Mucosa of descending colon (tissue), 3 donors: Measurements from ENCODE around the gene SELPLG. TPM values are rescaled to one million over a fixed set of nuclear protein-coding genes. Genes with fewer than 3 reads are reported as not detected.
A peak's percentile ranks its signal among the peaks of the same experiment; 100 is the strongest.

Experiments used
- ATAC-seq: fragments of 200-7000 bp; cut with Tn5 transposase; one replicate; pipeline ENCODE4 v1.9.1; 2020; ENCODE audit warnings: mild to moderate bottlenecking, moderate library complexity
- DNase-seq, 3 donors: peaks; one replicate each; pipeline ENCODE4 v3.0.0-alpha.2; 2020
- H3K36me3 ChIP-seq: fragments of 200-600 bp; one replicate; pipeline ENCODE4 v1.8.0; 2021; ENCODE audit warnings: low read depth, mild to moderate bottlenecking
- H3K4me1 ChIP-seq: fragments of 200-600 bp; one replicate; pipeline ENCODE4 v1.8.0; 2021; ENCODE audit warnings: low read depth, mild to moderate bottlenecking
- H3K4me3 ChIP-seq: fragments of 200-600 bp; one replicate; pipeline ENCODE4 v1.8.0; 2021; ENCODE audit warnings: mild to moderate bottlenecking
- H3K9me3 ChIP-seq: fragments of 200-600 bp; one replicate; pipeline ENCODE4 v1.8.0; 2021; ENCODE audit warnings: mild to moderate bottlenecking
- intact Hi-C, 2 donors: fragments of 100-400 bp; cut with DNase I in 1 of 2; cut with micrococcal nuclease in 1 of 2; formaldehyde crosslinking; loops; one replicate each; pipeline versions ENCODE4 v1.11.0 to v1.11.1; 2022; cut with DNase I, micrococcal nuclease
- total RNA-seq, 3 donors: library from RNA; stranded (reverse); fragmentation: NEBNext Ultra II Directional in 2 of 3; extraction: Animal tissue kit (Norgen Biotek cat#: 25700) in 2 of 3; gene quantifications; one replicate each; pipeline versions ENCODE4 v1.2.1 to v1.2.4, GENCODE V29; 2021 to 2023
- TF ChIP-seq, protein P1 (sequence below): fragments of 200-600 bp; IDR thresholded peaks from one replicate; pipeline ENCODE4 v1.8.0; 2022; ENCODE audit warnings: antibody characterized with exemption, mild to moderate bottlenecking
- donor health status: DM: no; HTN: no; CAD: no; lungs with moderate emphysema.
- donor health status: DM: no; HTN: no; CAD: no.
- donor health status: DM: no; HTN: yes; CAD: no.

Gene SELPLG
- total RNA-seq, 3 donors from 2014 or later, result 3.3 to 6.5 (median 6.0) TPM

DNA sequence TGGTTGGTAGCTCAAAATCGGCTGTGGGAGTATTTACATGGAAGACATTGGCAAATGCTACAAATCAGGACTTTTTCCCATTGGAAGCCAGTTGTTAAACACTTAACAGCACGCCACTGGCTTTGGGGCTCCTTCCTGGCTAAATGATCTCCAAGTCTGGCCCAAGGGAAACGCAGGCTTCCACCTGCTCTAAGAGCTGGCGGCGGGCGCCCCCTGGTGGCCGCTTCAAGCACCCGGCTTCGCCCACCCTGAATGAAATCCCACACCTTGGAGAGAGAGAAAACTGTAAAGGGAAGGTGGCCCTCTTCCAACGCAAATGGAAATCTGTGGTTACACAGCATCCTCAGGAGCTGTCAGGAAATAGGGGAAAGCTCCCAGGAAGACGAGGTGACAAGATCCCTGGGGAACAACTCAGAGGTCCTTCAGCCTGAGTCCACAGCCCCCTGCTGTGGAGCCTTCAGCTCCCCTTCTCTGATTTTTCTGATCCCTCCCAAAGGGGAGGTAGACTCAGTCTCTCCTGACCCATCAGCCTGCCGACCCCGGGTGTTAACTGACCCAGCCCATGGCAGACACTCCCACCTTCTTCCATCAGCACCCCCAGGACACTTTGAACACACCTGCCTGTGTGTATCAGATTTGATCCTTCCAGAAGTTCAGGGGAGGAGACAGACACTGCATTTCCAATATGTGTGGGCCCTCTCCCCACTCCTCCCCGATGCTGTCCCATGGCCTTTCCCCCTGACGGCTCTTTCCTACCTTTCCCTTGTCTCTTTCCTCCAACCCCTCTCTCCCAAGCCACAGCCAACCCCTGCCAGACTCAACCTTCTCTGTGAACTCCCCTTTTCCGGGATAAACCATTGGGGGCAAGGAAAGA lies 15.4 kb downstream of the SELPLG start:
- intact Hi-C loops, result loop anchor here (5.0 kb wide), 3 partner anchors 51 to 334 kb away; partner anchors contain the start of genes ISCU (in 1 of the 2) and SART3 (in 1 of the 2)
- ATAC-seq, result peak; percentile 87
- Histone ChIP-seq H3K4me3 (no peak overlapping the region), H3K4me1 (peaks cover 6% of the 10 kb centered on the region), H3K36me3 (no peaks in the 10 kb centered on the region), H3K9me3 (no peaks in the 10 kb centered on the region)
- TF ChIP-seq, protein P1, sequence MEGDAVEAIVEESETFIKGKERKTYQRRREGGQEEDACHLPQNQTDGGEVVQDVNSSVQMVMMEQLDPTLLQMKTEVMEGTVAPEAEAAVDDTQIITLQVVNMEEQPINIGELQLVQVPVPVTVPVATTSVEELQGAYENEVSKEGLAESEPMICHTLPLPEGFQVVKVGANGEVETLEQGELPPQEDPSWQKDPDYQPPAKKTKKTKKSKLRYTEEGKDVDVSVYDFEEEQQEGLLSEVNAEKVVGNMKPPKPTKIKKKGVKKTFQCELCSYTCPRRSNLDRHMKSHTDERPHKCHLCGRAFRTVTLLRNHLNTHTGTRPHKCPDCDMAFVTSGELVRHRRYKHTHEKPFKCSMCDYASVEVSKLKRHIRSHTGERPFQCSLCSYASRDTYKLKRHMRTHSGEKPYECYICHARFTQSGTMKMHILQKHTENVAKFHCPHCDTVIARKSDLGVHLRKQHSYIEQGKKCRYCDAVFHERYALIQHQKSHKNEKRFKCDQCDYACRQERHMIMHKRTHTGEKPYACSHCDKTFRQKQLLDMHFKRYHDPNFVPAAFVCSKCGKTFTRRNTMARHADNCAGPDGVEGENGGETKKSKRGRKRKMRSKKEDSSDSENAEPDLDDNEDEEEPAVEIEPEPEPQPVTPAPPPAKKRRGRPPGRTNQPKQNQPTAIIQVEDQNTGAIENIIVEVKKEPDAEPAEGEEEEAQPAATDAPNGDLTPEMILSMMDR, result peak; percentile 80
- DNase-seq, result peak; percentile 82 to 86 (median 82)

DNA sequence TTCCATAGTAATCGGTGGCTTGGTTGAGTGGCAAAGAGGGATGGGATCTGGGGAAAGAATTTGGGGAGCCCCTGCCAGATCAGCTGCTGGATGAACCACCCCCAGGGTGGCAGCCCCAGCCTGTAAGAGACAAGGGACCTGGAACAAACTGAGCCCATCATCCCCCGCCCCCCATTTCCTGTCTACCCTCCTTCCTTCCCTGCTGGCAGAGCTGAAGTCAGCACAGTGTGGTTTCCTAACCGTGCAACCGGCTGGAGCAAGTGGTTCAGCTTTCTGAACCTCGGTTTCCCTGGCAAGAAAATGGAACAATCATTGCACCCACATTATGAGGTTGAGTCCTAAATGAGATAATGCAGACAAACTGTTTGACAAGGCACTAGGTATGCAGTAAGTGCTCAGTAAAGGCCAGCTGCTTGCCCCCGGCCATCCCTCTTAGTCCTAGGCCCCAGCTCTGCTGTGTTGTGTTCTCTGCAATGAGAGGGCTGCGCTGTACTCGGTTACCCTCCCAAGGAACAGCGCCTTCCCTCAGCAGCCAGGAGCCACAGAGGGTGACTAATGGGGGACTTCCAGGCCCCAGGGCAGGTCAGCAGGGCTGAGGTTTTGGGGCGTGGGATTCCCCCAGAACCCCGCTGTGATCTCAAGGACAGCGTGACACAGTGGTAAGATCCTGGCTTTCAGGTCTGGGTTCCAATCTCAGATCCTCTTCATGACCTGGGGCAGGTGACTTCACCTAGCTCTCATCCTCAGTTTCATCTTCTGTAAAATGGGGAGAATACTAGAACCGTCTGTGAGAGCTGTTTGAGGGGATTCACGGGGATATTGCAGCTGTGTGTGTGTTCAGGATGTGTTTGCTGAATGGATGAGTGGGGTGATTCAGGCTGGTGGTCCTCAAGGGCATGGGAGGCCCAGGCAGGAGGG lies 16.5 kb downstream of the SELPLG start:
- ATAC-seq (peak; percentile 29), DNase-seq (no peak)
- H3K9me3 ChIP-seq, result no peaks in the 10 kb centered on the region
- peaks cover 6% of the 10 kb centered on the region for H3K4me1 ChIP-seq
- H3K4me3 ChIP-seq, result no peak overlapping the region
- H3K36me3 ChIP-seq, result no peaks in the 10 kb centered on the region
- TF ChIP-seq, protein P1, result no peak
- intact Hi-C loops, result loop anchor here (5.0 kb wide), 3 partner anchors 50 to 335 kb away; partner anchors contain the start of genes ISCU (in 1 of the 2) and SART3 (in 1 of the 2)

DNA sequence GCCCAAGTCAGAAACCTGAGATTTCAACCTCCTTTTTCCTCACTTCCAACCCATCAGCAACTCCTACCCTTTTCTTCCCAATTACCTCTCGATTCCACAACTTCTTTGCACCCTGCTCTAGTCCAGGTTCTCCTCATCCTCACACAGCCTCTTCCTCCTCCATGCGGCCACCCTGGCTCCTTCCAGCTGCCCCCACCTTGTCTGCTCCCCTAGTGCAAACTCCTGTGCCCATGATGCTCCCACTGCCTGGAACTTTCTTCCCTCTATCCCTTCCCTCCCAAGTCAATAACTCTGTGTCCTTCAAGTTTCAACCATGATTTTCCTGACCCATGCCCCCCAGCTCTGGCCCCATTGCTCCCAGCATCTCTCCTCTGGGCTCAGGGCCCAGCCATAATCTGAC lies 17.3 kb downstream of the SELPLG start:
- no peak for ATAC-seq
- DNase-seq, result no peak
- TF ChIP-seq, protein P1, result no peak
- H3K4me3 ChIP-seq, result no peak overlapping the region
- H3K36me3 ChIP-seq, result no peaks in the 10 kb centered on the region
- no peaks in the 10 kb centered on the region for H3K9me3 ChIP-seq
- intact Hi-C loops, result loop anchor here (5.0 kb wide), 3 partner anchors 49 to 336 kb away; partner anchors contain the start of genes ISCU (in 1 of the 2) and SART3 (in 1 of the 2)
- H3K4me1 ChIP-seq, result peaks cover 6% of the 10 kb centered on the region

DNA sequence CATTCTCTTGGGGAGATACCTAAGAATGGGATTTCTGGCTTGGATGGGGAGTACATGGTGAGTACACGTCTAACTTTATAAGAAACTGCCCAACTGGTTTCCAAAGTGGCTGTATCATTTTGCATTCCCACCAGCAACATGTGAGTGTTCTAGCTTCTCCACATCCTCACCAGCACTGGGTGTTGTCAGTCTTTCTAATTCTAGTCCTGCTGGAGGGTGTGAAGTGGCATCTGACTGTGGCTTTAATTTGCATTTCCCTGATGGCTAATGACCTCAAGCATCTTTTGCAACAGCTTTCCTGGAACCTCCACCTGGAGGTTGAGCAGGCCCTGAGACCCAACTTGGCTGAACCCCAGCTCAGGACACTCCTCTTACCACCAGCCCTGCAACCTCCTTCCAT lies 17.8 kb downstream of the SELPLG start:
- intact Hi-C loops, result loop anchor here (5.0 kb wide), 3 partner anchors 49 to 336 kb away; partner anchors contain the start of genes ISCU (in 1 of the 2) and SART3 (in 1 of the 2)
- no peak overlapping the region for H3K4me3 ChIP-seq
- no peak for DNase-seq

More for the DNA sequence above, 17.8 kb downstream of the SELPLG start:
- no peak for ATAC-seq
- Histone ChIP-seq H3K4me1 (peaks cover 6% of the 10 kb centered on the region), H3K36me3 (no peaks in the 10 kb centered on the region), H3K9me3 (no peaks in the 10 kb centered on the region)
- TF ChIP-seq, protein P1, result no peak
